NCI-H2171 (cell line): Measurements from ENCODE around the gene SCN1B.

Source experiments
- DNase-seq: peaks from one replicate; lab custom pipeline; 2025; lab: John Stamatoyannopoulos, UW

The SCN1B gene

DNA sequence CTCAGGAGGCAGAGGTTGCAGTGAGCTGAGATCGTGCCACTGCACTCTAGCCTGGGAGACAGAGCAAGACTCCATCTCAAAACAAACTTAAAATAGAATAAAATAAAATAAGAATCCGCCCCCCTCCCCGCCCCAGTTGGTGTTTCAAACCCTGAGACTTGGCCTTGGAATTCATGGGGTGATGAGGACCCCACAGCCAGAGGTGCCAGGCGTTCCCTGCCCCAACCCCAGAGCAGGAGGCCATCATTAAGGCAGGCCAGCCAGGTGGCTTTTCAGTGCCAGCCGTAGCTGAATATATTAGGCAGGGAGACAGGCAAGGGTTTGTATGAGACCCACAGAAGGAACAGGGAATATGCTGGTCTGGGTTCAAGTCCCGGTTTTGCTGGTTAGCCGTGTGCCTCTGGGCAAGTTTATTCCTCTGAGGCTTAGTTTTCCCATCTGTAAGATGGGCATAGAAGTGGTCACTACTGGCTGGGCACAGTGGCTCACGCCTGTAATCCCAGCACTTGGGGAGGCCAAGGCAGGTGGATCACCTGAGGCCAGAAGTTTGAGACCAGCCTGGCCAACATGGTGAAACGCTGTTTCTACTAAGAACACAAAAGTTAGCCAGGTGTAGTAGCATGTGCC, 23.5 kb downstream of the SCN1B start:
- no peak for DNase-seq

GRCh38 chr19:35054626-35055025, 24.4 kb downstream of the SCN1B start:
- no peak for DNase-seq

- peak; percentile 89 for DNase-seq
These were observed 25.5 kb downstream of the SCN1B start for GRCh38 chr19:35055715-35056179.

- peak; percentile 96 for DNase-seq
These were observed 26.3 kb downstream of the SCN1B start for GRCh38 chr19:35056513-35057063.

GRCh38 chr19:35058370-35058769, 28.1 kb downstream of the SCN1B start:
- DNase-seq: no peak

- no peak for DNase-seq
These were observed 28.9 kb downstream of the SCN1B start for GRCh38 chr19:35059006-35059798.

GRCh38 chr19:35059799-35060091, 29.5 kb downstream of the SCN1B start:
- no peak for DNase-seq

DNA sequence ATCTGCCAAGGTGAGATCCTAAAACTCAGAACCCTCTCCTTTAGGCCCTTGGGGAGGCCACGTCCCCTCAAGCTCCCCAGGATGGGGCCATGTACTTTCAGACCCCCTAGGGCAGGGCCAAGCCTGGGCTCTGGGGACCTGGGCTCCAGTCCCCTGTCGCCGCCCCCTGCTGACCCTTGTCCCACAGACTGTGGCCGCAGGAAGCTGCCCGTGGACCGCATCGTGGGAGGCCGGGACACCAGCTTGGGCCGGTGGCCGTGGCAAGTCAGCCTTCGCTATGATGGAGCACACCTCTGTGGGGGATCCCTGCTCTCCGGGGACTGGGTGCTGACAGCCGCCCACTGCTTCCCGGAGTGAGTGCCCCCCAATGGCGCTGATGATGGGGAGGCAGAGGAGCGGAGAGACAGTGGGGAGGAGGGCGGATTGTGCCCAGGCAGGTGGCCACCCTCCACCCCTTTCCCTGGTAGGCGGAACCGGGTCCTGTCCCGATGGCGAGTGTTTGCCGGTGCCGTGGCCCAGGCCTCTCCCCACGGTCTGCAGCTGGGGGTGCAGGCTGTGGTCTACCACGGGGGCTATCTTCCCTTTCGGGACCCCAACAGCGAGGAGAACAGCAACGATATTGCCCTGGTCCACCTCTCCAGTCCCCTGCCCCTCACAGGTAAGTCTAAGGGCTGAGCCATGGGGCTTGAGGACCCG, 30.0 kb downstream of the SCN1B start:
- no peak for DNase-seq

DNA sequence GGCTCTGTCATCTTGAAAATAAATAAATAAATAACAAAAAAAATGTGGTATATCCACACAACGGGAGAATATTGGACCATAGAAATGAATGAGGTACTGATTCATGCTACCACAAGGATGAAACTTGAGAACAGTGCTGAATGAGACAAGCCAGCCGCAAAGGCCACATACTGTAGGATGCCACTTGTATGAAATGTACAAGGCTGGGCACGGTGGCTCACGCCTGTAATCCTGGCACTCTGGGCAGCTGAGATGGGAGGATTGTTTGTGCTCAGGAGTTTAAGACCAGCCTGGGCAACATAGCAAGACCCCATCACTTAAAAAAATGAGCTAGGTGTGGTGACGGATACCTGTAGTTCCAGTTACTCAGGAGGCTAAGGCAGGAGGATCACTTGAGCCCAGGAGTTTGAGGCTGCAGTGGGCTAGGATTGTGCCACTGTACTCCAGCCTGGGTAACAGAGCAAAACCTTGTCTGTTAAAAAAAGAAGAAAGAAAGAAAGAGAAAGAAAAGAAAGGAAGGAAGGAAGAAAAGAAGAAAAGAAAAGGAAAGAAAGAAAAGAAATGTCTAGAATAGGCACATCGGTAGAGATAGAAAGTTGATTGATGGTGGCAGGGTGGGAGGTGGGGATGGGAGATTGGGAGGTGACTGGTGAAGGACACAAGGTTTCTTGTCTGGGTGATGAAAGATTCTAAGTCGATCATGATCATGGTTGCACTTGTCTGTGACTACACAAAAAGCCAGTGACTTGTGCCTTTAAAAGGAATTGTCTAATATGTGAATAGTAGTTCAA, 31.5 kb downstream of the SCN1B start:
- DNase-seq: no peak

DNA sequence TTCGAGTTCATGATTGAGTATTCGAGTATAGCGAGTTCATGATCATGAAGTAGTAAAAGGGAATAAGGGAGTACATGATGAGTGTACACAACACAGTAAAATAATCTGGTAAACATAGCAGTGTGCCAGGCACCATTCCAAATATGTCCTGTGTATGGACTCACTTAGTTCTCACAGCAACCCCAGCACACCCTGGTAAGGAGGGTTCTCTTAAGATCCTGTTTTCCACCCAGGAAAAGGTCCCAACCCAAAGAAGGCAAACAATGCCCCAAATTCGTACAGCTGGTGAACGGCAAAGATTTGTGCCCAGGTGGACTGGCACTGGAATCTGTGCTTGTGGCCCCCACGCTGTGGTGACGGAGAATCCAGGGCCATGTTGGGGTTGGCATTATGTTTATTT, 32.7 kb downstream of the SCN1B start:
- DNase-seq: no peak

- DNase-seq: no peak
These were observed 33.9 kb downstream of the SCN1B start for GRCh38 chr19:35063940-35064818.

- no peak for DNase-seq
These were observed 35.3 kb downstream of the SCN1B start for GRCh38 chr19:35065574-35065973.

DNA sequence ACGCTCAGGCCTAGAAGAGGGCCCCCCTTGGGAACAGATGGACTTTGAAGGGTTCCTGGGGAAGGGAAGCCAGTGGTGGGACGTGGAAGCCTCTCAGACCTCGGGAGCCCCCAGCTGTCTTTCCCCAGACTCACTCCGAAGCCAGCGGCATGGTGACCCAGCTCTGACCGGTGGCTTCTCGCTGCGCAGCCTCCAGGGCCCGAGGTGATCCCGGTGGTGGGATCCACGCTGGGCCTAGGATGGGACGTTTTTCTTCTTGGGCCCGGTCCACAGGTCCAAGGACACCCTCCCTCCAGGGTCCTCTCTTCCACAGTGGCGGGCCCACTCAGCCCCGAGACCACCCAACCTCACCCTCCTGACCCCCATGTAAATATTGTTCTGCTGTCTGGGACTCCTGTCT, 35.9 kb downstream of the SCN1B start:
- no peak for DNase-seq

DNA sequence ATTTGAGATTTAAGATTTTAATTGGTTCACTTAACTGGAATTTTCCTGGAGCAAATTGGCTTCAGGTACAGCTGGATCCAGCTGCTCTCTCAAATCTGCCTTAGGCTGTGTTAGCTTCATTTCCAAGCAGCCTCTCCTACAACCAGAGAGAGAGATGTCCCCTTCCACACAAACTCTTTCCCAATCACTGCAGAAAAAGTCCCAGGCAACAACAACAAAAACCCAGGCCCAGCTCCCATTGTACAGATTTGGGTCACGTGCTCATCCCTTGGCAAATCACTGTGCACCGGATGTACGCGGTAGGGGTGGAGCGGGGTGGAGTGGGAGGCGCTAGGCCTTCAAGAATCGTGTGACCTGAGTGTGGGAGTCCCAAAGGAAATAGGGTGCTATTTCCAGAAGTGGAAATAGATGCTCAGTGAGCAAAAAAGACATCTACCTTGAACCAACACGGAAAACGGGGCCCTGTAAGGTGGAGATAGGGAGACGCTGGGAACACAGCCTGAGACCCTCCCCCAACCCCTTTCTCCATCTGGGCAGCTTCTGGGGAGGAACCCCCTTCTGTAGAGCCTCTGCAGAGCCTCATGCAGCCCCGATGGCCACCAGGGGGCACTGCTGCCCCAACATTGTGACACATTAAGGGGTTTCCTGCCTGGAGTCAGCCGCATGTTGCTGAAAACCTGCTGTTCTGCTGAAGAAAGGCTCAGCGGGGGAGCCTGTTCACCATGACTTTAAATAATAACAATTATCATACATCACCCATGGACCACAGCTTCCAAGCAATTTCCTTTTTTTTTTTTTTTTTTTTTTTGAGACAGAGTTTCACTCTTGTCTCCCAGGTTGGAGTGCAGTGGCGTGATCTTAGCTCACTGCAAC, 36.7 kb downstream of the SCN1B start:
- DNase-seq: peak; percentile 85

DNA sequence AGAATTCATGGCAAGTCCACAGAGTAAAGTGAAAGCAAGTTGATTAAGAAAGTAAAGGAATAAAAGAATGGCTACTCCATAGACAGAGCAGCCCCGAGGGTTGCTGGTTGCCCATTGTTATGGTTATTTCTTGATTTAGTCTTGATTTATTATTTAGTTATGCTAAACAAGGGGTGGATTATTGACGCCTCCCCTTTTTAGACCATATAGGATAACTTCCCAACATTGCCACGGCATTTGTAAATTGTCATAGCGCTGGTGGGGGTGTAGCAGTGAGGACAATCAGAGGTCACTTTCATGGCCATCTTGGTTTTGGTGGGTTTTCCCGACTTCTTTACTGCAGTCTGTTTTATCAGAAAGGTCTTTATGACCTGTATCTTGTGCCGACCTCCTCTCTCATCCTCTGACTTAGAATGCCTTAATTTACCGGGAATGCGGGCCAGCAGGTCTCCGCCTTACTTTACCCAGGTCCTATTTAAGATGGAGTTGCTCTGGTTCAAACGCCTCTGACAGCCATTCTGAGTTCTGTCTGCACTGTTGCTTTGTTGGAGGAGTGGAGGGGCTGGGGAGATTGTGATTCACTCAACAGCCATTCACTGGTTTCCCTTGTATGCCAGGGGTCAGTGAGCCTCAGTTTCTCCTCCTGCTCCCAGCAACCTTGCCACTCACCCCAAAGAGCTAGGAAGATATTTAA, 38.8 kb downstream of the SCN1B start:
- no peak for DNase-seq

DNA sequence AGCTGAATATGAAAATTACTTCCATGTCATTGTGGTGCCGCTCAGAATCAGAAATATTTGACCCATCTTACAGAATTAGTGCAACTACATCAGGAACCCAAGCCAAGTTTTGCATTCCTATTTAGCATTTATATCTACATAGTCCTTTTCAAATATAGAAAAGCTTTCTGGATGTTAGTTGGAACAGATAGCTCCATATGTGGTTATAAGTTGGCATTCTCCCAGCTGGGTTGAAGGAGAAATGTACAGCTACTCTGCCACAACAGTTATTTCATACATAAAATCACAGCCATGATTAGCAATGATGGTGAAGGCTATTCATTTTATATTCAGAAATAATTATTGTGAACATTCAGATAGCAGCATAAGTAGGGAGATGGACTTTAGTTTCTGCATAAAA, 39.4 kb downstream of the SCN1B start:
- DNase-seq: no peak

DNA sequence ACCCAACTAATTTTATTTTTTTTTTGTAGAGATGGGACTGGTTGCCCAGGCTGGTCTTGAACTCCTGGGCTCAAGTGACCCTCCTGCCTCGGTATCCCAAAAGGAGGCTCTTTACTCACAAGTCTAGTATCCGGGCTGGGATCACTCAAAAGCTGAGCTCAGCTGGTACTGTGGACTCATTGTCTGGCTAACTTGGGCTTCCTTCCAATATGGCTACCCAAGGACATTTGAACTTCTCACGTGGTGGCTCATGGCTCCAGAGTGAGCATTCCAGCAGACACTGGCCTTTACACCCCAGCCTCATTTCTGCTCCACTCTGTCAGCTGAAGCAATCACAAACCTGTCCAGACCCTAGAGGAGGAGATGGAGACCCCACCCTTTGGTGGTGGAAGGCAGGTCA, 40.2 kb downstream of the SCN1B start:
- DNase-seq: no peak

- no peak for DNase-seq
These were observed 43.2 kb downstream of the SCN1B start for GRCh38 chr19:35073516-35073915.

GRCh38 chr19:35073941-35074340, 43.7 kb downstream of the SCN1B start:
- no peak for DNase-seq
